ENCODE data around the gene ABCD1.

- TF ChIP-seq, protein P1, sequence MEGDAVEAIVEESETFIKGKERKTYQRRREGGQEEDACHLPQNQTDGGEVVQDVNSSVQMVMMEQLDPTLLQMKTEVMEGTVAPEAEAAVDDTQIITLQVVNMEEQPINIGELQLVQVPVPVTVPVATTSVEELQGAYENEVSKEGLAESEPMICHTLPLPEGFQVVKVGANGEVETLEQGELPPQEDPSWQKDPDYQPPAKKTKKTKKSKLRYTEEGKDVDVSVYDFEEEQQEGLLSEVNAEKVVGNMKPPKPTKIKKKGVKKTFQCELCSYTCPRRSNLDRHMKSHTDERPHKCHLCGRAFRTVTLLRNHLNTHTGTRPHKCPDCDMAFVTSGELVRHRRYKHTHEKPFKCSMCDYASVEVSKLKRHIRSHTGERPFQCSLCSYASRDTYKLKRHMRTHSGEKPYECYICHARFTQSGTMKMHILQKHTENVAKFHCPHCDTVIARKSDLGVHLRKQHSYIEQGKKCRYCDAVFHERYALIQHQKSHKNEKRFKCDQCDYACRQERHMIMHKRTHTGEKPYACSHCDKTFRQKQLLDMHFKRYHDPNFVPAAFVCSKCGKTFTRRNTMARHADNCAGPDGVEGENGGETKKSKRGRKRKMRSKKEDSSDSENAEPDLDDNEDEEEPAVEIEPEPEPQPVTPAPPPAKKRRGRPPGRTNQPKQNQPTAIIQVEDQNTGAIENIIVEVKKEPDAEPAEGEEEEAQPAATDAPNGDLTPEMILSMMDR (IDR thresholded peaks at IDR 0.05), result no peak
- no peak for TF ChIP-seq POLR2A (IDR thresholded peaks at IDR 0.05)
- TF ChIP-seq EP300 (IDR thresholded peaks at IDR 0.05), result no peak
Observed at GRCh38 chrX:153772316-153773217, 47.9 kb downstream of the ABCD1 start.

All from gastroesophageal sphincter (tissue), 3 donors.